ENCODE results near the gene LRRN4CL.
A peak's percentile ranks its signal among the peaks of the same experiment; 100 is the strongest.

LRRN4CL gene

DNA sequence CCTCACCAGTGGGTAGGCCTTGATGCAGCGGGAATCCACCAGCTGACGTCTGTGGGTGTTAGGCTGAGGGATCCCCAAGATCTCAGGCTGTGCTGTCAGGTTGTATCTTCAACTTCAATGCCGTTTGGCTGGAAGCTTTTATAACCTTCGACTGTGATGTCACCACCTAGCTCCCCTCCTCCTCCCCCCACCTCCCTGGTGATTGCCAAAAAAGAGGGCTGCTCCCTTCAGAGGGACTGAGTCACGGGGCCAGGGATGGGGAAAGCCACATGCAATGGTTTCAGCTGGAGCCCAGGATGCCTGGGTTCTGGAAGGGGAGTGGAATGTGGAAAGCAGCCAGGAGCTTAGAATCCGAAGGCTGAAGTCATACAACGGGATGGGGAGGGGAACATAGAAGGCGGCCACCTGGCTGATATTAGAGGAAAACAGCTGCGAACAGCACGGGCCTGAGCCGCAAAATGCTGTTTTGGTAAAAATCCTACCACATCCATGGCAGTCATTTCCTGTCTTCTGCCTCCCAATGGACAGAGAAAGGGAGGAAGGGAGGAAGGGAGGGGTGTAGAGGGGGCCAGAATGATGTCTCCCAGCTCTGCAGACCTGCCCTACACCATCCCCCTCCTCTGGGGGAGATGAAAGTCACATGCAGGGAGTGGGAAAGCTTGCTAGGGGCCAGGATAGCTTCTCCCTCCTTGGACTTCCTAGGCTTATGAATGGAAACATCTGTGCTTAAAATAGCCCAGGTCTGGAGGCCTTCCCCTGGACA lies at the start of gene LRRN4CL:
Gene LRRN4CL, minus strand, starts transcription at position 110 of the 763 bp plus-strand sequence. CDS start 1,022 bp downstream, outside the sequence.
- TF ChIP-seq ZNF274 (IDR thresholded peaks at IDR 0.05; ENCODE audit: low read depth, low read length), result no peak
- no peak within 1 kb of the TSS for H3K4me3 ChIP-seq (ENCODE audit: low read length)

DNA sequence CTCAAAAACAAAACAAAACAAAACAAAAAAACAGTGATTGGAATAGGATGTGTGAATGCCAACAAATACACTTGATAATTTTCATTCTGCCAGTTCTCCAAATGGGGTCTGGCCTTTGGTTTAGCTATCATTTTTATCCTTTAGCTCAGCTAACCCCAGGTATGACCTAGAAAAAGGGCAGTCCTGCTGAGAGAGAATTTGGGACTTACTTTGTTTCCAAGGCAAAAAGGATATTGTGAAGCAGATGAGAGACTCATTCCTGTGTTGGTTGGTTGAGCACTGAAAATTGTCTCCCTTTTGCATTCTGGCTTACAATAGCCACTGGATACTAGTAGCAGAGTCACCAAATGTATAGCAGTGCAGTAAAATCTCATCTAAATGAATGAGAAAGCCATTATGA lies 47.9 kb upstream of the LRRN4CL start:
- TF ChIP-seq ZNF274 (IDR thresholded peaks at IDR 0.05; ENCODE audit: low read depth, low read length), result no peak

GRCh38 chr11:62732830-62733229 lies 43.5 kb upstream of the LRRN4CL start:
- H3K4me3 ChIP-seq (ENCODE audit: low read length), result no peak overlapping the region

More for the DNA sequence above, 47.9 kb upstream of the LRRN4CL start:
- H3K4me3 ChIP-seq (ENCODE audit: low read length), result no peak overlapping the region

GRCh38 chr11:62730076-62730475 lies 40.7 kb upstream of the LRRN4CL start:
- H3K4me3 ChIP-seq (ENCODE audit: low read length), result peak overlapping the region; percentile 99; the same call in 1 of the 2 replicates

More at GRCh38 chr11:62732830-62733229, 43.5 kb upstream of the LRRN4CL start:
- TF ChIP-seq ZNF274 (IDR thresholded peaks at IDR 0.05; ENCODE audit: low read depth, low read length), result no peak

DNA sequence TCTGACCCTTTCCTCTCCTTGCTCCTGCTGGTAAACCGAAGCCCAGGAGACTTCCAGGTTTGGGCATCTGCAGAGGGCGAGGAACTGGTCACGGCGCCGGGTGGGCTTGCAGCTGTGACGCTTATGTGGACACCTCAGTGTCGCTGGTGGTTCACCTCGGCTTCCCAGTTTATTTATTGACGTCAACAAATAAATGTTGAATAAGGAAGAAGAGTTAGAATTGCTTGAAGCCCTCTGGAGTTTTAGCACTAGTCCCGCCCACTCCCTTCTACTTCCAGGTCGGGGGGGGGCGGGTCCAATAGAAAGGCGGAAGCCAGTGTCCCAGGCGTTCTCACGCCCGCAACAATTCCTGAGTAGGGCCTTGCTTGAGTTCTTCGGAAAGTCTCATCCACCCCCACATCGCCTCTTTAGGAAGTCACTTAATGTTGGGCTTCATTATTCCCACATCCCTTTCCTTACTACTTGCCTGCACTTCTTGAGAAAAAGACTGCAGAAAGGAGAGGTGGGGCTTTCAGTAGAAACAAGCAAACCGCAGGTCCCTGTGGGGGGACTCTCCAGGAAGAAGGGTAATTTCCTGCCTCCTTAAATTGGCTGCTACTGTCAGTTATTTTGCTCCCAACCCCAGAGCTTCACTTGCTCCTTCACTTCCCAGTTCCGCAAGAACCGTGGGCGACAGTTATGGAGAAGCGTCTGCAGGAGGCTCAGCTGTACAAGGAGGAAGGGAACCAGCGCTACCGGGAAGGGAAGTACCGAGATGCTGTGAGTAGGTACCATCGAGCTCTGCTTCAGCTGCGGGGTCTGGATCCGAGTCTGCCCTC lies 39.0 kb upstream of the LRRN4CL start, which contains the start of gene TTC9C:
Gene TTC9C, plus strand, starts transcription at position 316 of the 818 bp plus-strand sequence. Its CDS starts 363 bp downstream, at position 679.
- peak within 1 kb of the TSS; percentile 99 for H3K4me3 ChIP-seq (ENCODE audit: low read length)
- TF ChIP-seq ZNF274 (IDR thresholded peaks at IDR 0.05; ENCODE audit: low read depth, low read length), result no peak

- H3K4me3 ChIP-seq (ENCODE audit: low read length), result peak overlapping the region; percentile 99
Observed at GRCh38 chr11:62727872-62728170, 38.5 kb upstream of the LRRN4CL start.

GRCh38 chr11:62727165-62727871 lies 38.0 kb upstream of the LRRN4CL start, which contains the start of gene HNRNPUL2:
Gene HNRNPUL2 (minus strand): TSS chr11:62727457. CDS start chr11:62727156, 301 bp downstream.
- H3K4me3 ChIP-seq (ENCODE audit: low read length), result peak within 1 kb of the TSS; percentile 99
- no peak for TF ChIP-seq ZNF274 (IDR thresholded peaks at IDR 0.05; ENCODE audit: low read depth, low read length)

More at GRCh38 chr11:62727872-62728170, 38.5 kb upstream of the LRRN4CL start:
- TF ChIP-seq ZNF274 (IDR thresholded peaks at IDR 0.05; ENCODE audit: low read depth, low read length), result no peak

- H3K4me3 ChIP-seq (ENCODE audit: low read length), result peak overlapping the region; percentile 95
- TF ChIP-seq ZNF274 (IDR thresholded peaks at IDR 0.05; ENCODE audit: low read depth, low read length), result no peak
Observed at GRCh38 chr11:62726915-62727164, 37.5 kb upstream of the LRRN4CL start.

DNA sequence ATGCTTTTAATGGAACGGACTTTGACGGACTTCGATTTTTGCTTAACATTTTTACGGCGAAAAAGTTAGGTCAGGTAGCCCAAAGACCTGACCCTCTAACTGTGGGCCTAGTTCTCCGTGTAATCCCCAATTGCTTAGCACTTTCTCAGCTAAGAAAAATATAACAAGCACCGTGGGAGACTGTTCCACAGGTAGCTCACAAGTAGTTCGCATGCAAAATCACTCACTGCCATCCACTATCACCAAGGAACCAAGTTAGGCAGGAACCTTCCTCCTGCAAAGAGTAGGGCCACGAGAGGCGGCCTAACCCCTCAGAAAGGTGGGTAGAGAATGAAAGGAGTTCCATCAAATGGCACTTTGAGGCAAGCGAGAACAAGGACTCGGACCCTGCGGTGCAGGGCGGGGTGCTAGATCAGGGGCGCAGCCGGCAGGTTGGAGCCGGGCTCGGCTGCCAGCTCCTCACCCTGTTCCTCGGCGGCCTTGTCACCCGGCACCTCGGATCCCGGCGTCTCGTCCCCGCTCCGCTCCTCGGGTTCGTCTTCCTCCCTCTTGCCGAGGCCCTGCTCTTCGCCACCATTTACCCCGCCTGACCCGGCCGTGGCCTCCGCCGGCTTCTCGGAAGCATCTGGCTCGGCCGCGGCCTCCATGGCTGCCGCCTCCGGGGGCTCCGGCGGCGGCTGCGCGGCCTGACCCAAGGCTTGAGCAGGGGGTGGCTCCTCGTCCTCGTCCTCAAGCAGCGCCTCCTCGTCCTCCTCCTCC lies 37.0 kb upstream of the LRRN4CL start:
- TF ChIP-seq ZNF274 (IDR thresholded peaks at IDR 0.05; ENCODE audit: low read depth, low read length), result no peak
- H3K4me3 ChIP-seq (ENCODE audit: low read length), result peak overlapping the region; percentile 95

DNA sequence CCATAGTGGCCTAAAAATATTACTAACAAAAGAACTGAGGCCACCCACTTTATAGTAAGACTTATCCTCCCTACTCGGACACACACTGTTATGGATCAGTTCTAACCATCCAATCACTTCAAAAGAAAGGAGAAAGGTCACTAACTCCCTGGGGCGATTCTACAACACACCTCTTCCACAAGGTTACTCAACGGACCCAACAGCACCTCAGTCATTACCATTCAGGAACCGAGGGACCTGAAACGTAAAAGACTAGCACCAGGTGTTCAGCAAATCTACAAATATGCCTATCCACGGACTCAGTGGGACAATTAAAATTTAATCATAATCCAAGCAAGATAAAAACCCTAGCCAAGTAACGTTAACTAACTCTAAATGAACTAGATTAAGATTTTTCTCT lies 36.3 kb upstream of the LRRN4CL start:
- TF ChIP-seq ZNF274 (IDR thresholded peaks at IDR 0.05; ENCODE audit: low read depth, low read length), result no peak
- H3K4me3 ChIP-seq (ENCODE audit: low read length), result peak overlapping the region; percentile 95

DNA sequence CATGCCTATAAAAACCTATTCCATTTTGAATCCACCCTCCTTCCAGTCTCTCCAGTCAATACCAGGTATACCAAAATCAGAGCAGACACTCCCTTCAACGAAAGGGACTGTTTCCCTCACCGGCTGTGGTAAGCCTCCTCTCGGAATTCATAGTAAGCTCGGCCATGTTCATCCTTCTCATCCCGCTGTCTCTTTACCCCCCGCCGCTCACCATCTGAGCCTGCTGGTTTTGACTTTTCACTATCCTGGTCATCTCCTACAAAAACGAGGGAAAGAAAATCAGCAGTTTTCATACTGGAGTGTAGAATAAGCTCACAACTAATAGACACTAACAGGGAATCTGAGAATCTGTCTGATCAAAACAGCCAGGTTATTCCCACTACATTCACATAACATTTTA lies 34.8 kb upstream of the LRRN4CL start:
- no peak for TF ChIP-seq ZNF274 (IDR thresholded peaks at IDR 0.05; ENCODE audit: low read depth, low read length)

DNA sequence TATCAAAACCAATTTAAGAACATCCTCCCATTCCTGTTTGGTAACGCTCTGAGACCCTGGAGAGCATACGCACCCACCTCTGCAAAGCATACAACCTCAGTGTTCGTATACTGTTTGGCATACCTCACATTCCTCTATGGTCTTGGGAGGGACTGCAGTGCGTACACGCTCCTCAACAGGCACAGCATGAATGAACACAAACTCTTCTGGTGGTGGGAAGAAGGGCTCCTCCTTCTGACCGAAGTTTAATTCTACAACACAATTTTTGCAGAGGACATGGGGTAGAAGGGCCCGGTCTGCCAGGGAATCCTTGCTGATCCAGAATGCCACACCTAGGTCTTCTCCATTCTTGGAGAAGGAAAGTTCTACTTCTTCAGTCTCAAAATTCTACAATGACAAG lies 32.7 kb upstream of the LRRN4CL start:
- TF ChIP-seq ZNF274 (IDR thresholded peaks at IDR 0.05; ENCODE audit: low read depth, low read length), result no peak
- H3K4me3 ChIP-seq (ENCODE audit: low read length), result no peak overlapping the region

More for the DNA sequence above, 34.8 kb upstream of the LRRN4CL start:
- no peak overlapping the region; the same call in 1 of the 2 replicates for H3K4me3 ChIP-seq (ENCODE audit: low read length)

DNA sequence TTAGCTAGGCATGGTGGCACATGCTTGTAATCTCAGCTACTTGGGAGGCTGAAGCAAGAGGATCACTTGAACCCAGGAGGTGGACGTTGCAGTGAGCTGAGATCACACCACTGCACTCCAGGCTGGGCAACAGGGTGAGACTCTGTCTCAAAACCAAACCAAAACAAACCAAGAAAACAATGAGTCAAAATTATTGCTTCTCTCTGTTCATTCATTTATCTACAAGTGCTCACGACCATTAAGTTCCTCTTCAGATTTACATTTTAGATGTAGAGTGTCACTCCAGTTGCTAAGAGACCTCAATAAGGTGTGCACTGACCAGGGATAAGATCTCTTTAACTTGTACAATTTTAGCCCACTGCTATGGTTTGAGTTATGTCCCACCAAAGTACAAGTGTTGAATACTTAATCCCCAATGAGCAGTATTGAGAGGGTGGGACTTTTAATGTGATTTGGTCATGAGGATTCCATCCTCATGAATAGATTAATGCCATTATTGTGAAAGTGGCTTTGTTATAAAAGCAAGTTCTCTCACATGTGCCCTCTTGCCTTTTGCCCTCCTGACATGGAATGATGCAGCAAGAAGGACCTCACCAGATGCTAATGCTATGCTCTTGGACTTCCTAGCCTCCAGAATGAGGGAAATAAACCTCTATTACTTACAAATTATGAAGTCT lies 30.1 kb upstream of the LRRN4CL start:
- no peak for TF ChIP-seq ZNF274 (IDR thresholded peaks at IDR 0.05; ENCODE audit: low read depth, low read length)
- H3K4me3 ChIP-seq (ENCODE audit: low read length), result no peak overlapping the region
